DND-41 (cell line): ENCODE data around the gene CELSR1.

Experiments used
- ATAC-seq: fragments of 200-7000 bp; cut with Tn5 transposase; 3 replicates; pipeline ENCODE4 v1.9.1; 2021; ENCODE audit warnings: low read depth; ENCODE audit not compliant: insufficient read depth
- DNase-seq: peaks from one replicate; pipeline ENCODE4 v3.0.0-alpha.2; 2020
- H2AFZ ChIP-seq: 2 replicates; pipeline ENCODE4 v1.6.0; 2012; ENCODE audit warnings: low read depth, low read length
- H3K27ac ChIP-seq: 2 replicates; pipeline ENCODE4 v1.5.1; 2012; ENCODE audit warnings: low read length, inconsistent platforms
- H3K27me3 ChIP-seq: fragments of 200-600 bp; sonication (generic); 2 replicates; pipeline ENCODE4 v1.6.0; 2012; ENCODE audit warnings: low read length, mild to moderate bottlenecking, inconsistent platforms; ENCODE audit not compliant: insufficient read depth, poor library complexity
- H3K36me3 ChIP-seq: 2 replicates; pipeline ENCODE4 v1.5.1; 2012; ENCODE audit warnings: low read length, inconsistent platforms; ENCODE audit not compliant: insufficient read depth
- H3K4me1 ChIP-seq: 2 replicates; pipeline ENCODE4 v1.5.1; 2012; ENCODE audit warnings: mild to moderate bottlenecking, low read length; ENCODE audit not compliant: insufficient read depth
- H3K4me2 ChIP-seq: 2 replicates; pipeline ENCODE4 v1.6.0; 2012; ENCODE audit warnings: mild to moderate bottlenecking, moderate library complexity, low read length, inconsistent platforms; ENCODE audit not compliant: insufficient read depth
- H3K4me3 ChIP-seq, 2 experiments: fragments of 200-600 bp in 1 of 2; shearing (Covaris generic) in 1 of 2; 2 replicates each; pipeline ENCODE4 v1.5.1; 2012 to 2016; ENCODE audit warnings: inconsistent platforms in 2 of 2, low read length in 2 of 2, mild to moderate bottlenecking in 2 of 2, low read depth in 1 of 2, moderate library complexity in 1 of 2
- H3K79me2 ChIP-seq: 2 replicates; pipeline ENCODE4 v1.6.0; 2012; ENCODE audit warnings: low read length, inconsistent platforms; ENCODE audit not compliant: insufficient read depth
- H3K9ac ChIP-seq: 2 replicates; pipeline ENCODE4 v1.6.0; 2012; ENCODE audit warnings: low read depth, mild to moderate bottlenecking, inconsistent platforms, low read length, moderate library complexity
- H3K9me3 ChIP-seq: 2 replicates; pipeline ENCODE4 v1.5.1; 2012; ENCODE audit warnings: low read length, moderate library complexity, mild to moderate bottlenecking, inconsistent platforms; ENCODE audit not compliant: insufficient read depth, severe bottlenecking
- H4K20me1 ChIP-seq: 2 replicates; pipeline ENCODE4 v1.6.0; 2012; ENCODE audit warnings: low read length; ENCODE audit not compliant: insufficient read depth
- CTCF ChIP-seq: IDR thresholded peaks from 2 replicates; pipeline ENCODE4 v1.5.1; 2012; ENCODE audit warnings: borderline replicate concordance, low read length, moderate library complexity, mild to moderate bottlenecking; ENCODE audit not compliant: poor library complexity, severe bottlenecking; ENCODE audit errors: extremely low read depth
- EZH2 ChIP-seq: IDR thresholded peaks from 3 replicates; pipeline ENCODE4 v1.6.1; 2012; ENCODE audit warnings: borderline replicate concordance, low read depth, mild to moderate bottlenecking, moderate library complexity, low read length, inconsistent platforms; ENCODE audit not compliant: severe bottlenecking

CELSR1 gene

DNA sequence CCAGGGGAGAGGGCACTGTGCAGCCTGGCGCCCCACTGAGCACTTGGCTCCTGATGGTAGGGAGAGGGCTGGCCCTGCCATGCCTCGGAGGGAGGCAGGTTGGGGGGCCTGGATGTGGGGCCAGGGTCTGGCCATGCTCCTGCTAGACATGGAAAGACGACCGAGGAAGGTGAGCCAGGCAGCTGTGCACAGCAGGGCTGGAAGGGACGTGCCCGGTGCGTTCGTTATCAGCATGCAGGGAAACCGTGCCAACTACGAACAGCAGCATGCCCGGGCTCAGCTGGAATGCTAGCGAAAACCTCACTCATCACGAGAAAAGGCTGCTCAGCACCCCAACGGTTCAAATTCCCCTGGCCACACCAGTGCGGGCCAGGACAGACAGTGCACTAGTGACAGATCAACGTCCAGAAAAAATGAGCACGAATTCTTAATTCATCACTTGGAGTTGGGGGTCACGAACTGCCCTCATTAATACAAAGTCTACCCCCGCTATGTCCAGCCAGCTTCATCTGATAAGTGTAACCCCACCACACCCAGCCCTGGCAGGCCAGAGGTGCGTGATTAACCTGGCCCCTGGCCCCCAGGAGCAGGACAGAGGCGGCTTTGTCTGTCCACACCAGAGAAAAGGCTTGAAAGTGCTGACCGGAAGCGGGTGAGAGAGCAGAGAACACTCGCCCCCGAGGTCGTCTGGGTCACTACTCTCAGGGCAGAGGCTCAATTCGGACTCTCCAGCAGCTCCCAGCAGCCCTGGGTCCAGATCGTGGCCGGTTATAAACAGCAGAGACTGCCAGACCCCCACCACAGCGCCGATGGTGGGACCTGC is 84.2 kb downstream of the CELSR1 start:
- Histone ChIP-seq H2AFZ (no peak overlapping the region), H3K27me3 (peaks cover 12% of the 10 kb centered on the region), H3K27ac (no peak overlapping the region), H3K9me3 (no peaks in the 10 kb centered on the region), H3K36me3 (no peaks in the 10 kb centered on the region), H3K79me2 (no peaks in the 10 kb centered on the region), H4K20me1 (0 out of 2 replicates have a peak, but pooled peaks cover 4% of the 10 kb centered on the region), H3K9ac (no peak overlapping the region), H3K4me1 (no peaks in the 10 kb centered on the region), H3K4me2 (no peak overlapping the region), H3K4me3 (no peak overlapping the region)
- DNase-seq, result no peak
- TF ChIP-seq CTCF, result no peak
- no peak for TF ChIP-seq EZH2
- ATAC-seq, result no peak

DNA sequence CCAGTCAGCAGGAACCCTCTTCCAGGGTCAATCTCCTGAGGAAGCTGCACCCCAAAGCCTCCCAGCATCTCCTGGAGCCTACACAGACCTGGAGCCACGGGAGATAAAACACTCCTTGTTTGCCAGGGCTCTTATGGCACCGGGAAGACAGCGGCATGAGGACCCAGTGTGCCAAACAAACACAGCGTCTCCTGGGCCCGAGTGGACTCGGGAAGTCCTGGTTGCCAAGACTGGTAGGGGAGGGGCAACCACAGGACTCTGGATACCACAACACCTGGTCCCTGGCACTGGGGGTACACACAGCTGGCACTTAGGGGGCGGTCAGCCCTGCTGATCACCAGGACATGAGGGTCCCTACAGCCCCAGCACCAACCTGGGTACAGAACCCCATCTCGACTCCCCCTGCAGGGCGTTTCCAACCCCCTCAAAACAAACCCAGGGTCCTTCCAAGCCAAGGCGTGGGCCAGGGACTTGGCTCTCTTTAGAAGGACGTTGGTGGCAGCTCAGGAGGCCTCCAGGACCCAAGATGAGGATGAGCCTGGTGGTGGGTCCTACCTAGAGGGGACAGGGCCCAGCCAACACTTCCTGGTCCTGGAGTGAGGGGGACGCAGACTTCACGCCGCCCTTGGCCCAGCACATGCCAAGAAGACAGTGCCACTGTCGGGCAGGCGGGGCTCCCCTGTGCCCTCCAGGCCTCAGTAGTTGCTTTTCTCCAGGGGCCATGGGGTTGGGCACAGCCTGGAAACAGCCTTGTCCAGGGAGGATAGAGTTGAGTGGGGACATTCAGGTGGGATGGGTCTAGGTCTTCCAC is 85.0 kb downstream of the CELSR1 start:
- TF ChIP-seq EZH2 (no peak), CTCF (no peak)
- peaks cover 12% of the 10 kb centered on the region for H3K27me3 ChIP-seq
- H3K9ac ChIP-seq, result no peak overlapping the region
- no peaks in the 10 kb centered on the region for H3K79me2 ChIP-seq
- no peak overlapping the region for H3K4me3 ChIP-seq
- H3K4me1 ChIP-seq, result no peaks in the 10 kb centered on the region
- no peaks in the 10 kb centered on the region for H3K9me3 ChIP-seq
- H4K20me1 ChIP-seq, result no peaks in the 10 kb centered on the region
- H3K36me3 ChIP-seq, result no peaks in the 10 kb centered on the region
- no peak overlapping the region for H2AFZ ChIP-seq
- H3K27ac ChIP-seq, result no peak overlapping the region
- no peak for DNase-seq
- no peak for ATAC-seq
- no peak overlapping the region for H3K4me2 ChIP-seq

- H3K27ac ChIP-seq, result no peak overlapping the region
- H3K79me2 ChIP-seq, result no peaks in the 10 kb centered on the region
- no peak for DNase-seq
- no peaks in the 10 kb centered on the region for H4K20me1 ChIP-seq
- TF ChIP-seq CTCF, result no peak
- no peak for TF ChIP-seq EZH2
- ATAC-seq, result no peak
- H3K9me3 ChIP-seq, result no peaks in the 10 kb centered on the region
- H3K36me3 ChIP-seq, result no peaks in the 10 kb centered on the region
- H2AFZ ChIP-seq, result no peak overlapping the region
- no peak overlapping the region for H3K4me3 ChIP-seq
- H3K27me3 ChIP-seq, result peaks cover 12% of the 10 kb centered on the region
- no peak overlapping the region for H3K4me2 ChIP-seq
- H3K9ac ChIP-seq, result no peak overlapping the region
- no peaks in the 10 kb centered on the region for H3K4me1 ChIP-seq
Observed at GRCh38 chr22:46451741-46452140, 85.7 kb downstream of the CELSR1 start.
